OCI-LY7 (cell line): ENCODE measurements around the gene PRKD2.

ENCODE experiments used
- CTCF ChIP-seq: fragments of 200-600 bp; sonication (generic); conservative IDR thresholded peaks from 2 replicates; pipeline ENCODE4 v1.5.1; 2014; ENCODE audit warnings: mild to moderate bottlenecking, antibody characterized with exemption, low read length, moderate library complexity, mixed read lengths
- EZH2phosphoT487 ChIP-seq: fragments of 200-600 bp; sonication (generic); IDR thresholded peaks from 2 replicates; pipeline ENCODE4 v1.6.1; 2018; ENCODE audit warnings: low read depth, borderline replicate concordance, mild to moderate bottlenecking, mixed run types, antibody characterized with exemption, low read length, moderate library complexity, mixed read lengths

GRCh38 chr19:46685189-46685588 lies 31.7 kb downstream of the PRKD2 start:
- TF ChIP-seq CTCF (no peak), EZH2phosphoT487 (no peak)
